ENCODE measurements around the gene RETREG1.

The RETREG1 gene

GRCh38 chr5:16579142-16579847 lies 37.5 kb downstream of the RETREG1 start:
- no peak for ATAC-seq

GRCh38 chr5:16578474-16578883 lies 38.3 kb downstream of the RETREG1 start:
- no peak for ATAC-seq

- ATAC-seq, result peak in 1 of 2 donors; percentile 38
Observed at GRCh38 chr5:16577677-16578076, 39.1 kb downstream of the RETREG1 start.

GRCh38 chr5:16574789-16575721 lies 41.7 kb downstream of the RETREG1 start:
- peak; percentile 51 to 70 for ATAC-seq

- ATAC-seq, result no peak
Observed at GRCh38 chr5:16573401-16573800, 43.4 kb downstream of the RETREG1 start.

- no peak for ATAC-seq
Observed at GRCh38 chr5:16572289-16573015, 44.3 kb downstream of the RETREG1 start.

GRCh38 chr5:16571016-16571415 lies 45.8 kb downstream of the RETREG1 start:
- no peak for ATAC-seq

- no peak for ATAC-seq
Observed at GRCh38 chr5:16570121-16570815, 46.5 kb downstream of the RETREG1 start.

GRCh38 chr5:16568875-16569580 lies 47.8 kb downstream of the RETREG1 start:
- no peak for ATAC-seq

- ATAC-seq, result no peak
Observed at GRCh38 chr5:16567365-16567764, 49.4 kb downstream of the RETREG1 start.

GRCh38 chr5:16565118-16565517 lies 51.7 kb downstream of the RETREG1 start:
- no peak for ATAC-seq

- no peak for ATAC-seq
Observed at GRCh38 chr5:16564248-16564867, 52.4 kb downstream of the RETREG1 start.

- no peak for ATAC-seq
Observed at GRCh38 chr5:16563686-16564085, 53.1 kb downstream of the RETREG1 start.

- no peak for ATAC-seq
Observed at GRCh38 chr5:16561660-16562059, 55.1 kb downstream of the RETREG1 start.

GRCh38 chr5:16559702-16560101 lies 57.1 kb downstream of the RETREG1 start:
- no peak for ATAC-seq

- ATAC-seq, result no peak
Observed at GRCh38 chr5:16558984-16559629, 57.7 kb downstream of the RETREG1 start.

- no peak for ATAC-seq
Observed at GRCh38 chr5:16557477-16557876, 59.3 kb downstream of the RETREG1 start.

- ATAC-seq, result no peak
Observed at GRCh38 chr5:16554110-16554509, 62.7 kb downstream of the RETREG1 start.

GRCh38 chr5:16552666-16553343 lies 64.0 kb downstream of the RETREG1 start:
- peak; percentile 43 to 81 for ATAC-seq

GRCh38 chr5:16551628-16552027 lies 65.2 kb downstream of the RETREG1 start:
- no peak for ATAC-seq
